H9 (cell line): ENCODE results near the gene CLEC16A. TPM values are rescaled to one million over a fixed set of nuclear protein-coding genes. Genes with fewer than 3 reads are reported as not detected.

Experiments used
- DNase-seq: peaks from one replicate; pipeline ENCODE4 v3.0.0-alpha.2; 2017
- H2AFZ ChIP-seq: one replicate; pipeline ENCODE4 v1.6.1; 2013; ENCODE audit warnings: mild to moderate bottlenecking, low read length, control low read depth, moderate library complexity
- H2AK5ac ChIP-seq: 2 replicates; pipeline ENCODE4 v1.6.1; 2013; ENCODE audit warnings: low read length, control low read depth, mixed read lengths; ENCODE audit not compliant: insufficient read length
- H2BK120ac ChIP-seq: one replicate; pipeline ENCODE4 v1.6.1; 2013; ENCODE audit warnings: low read depth, mild to moderate bottlenecking, low read length, control low read depth, inconsistent platforms; ENCODE audit not compliant: poor library complexity, severe bottlenecking
- H2BK12ac ChIP-seq: 2 replicates; pipeline ENCODE4 v1.6.1; 2013; ENCODE audit warnings: low read length, control low read depth, mixed read lengths, low read depth; ENCODE audit not compliant: insufficient read length
- H2BK15ac ChIP-seq: 2 replicates; pipeline ENCODE4 v1.6.1; 2013; ENCODE audit warnings: low read depth, low read length, control low read depth
- H2BK20ac ChIP-seq: one replicate; pipeline ENCODE4 v1.6.1; 2013; ENCODE audit warnings: low read depth, mild to moderate bottlenecking, low read length, control low read depth, inconsistent platforms; ENCODE audit not compliant: poor library complexity, severe bottlenecking
- H2BK5ac ChIP-seq: 2 replicates; pipeline ENCODE4 v1.6.1; 2013; ENCODE audit warnings: low read length, control low read depth, mixed read lengths; ENCODE audit not compliant: insufficient read length
- H3K14ac ChIP-seq: 2 replicates; pipeline ENCODE4 v1.6.1; 2013; ENCODE audit warnings: low read length, control low read depth; ENCODE audit not compliant: insufficient read depth
- H3K18ac ChIP-seq: 2 replicates; pipeline ENCODE4 v1.6.1; 2013; ENCODE audit warnings: low read depth, mild to moderate bottlenecking, mixed read lengths, low read length, control low read depth; ENCODE audit not compliant: insufficient read length
- H3K23ac ChIP-seq: 2 replicates; pipeline ENCODE4 v1.6.1; 2013; ENCODE audit warnings: low read length, control low read depth, mixed read lengths, low read depth; ENCODE audit not compliant: insufficient read length
- H3K23me2 ChIP-seq: 2 replicates; pipeline ENCODE4 v1.6.1; 2013; ENCODE audit warnings: low read depth, mild to moderate bottlenecking, mixed read lengths, low read length, control low read depth; ENCODE audit not compliant: insufficient read length, poor library complexity, severe bottlenecking
- H3K27ac ChIP-seq: 2 replicates; pipeline ENCODE4 v1.5.1; 2013; ENCODE audit warnings: low read length, control low read depth, mixed read lengths, low read depth; ENCODE audit not compliant: insufficient read length
- H3K27me3 ChIP-seq: 2 replicates; pipeline ENCODE4 v1.6.1; 2013; ENCODE audit warnings: low read length, control low read depth, inconsistent platforms; ENCODE audit not compliant: insufficient read depth
- H3K4ac ChIP-seq: 2 replicates; pipeline ENCODE4 v1.6.1; 2013; ENCODE audit warnings: low read depth, mild to moderate bottlenecking, control low read depth, inconsistent platforms, low read length, moderate library complexity
- H3K4me1 ChIP-seq: 2 replicates; pipeline ENCODE4 v1.6.1; 2013; ENCODE audit warnings: low read length, control low read depth, inconsistent platforms; ENCODE audit not compliant: insufficient read depth
- H3K4me2 ChIP-seq: 2 replicates; pipeline ENCODE4 v1.6.1; 2013; ENCODE audit warnings: low read length, control low read depth, mixed read lengths; ENCODE audit not compliant: insufficient read length, insufficient read depth
- H3K56ac ChIP-seq: 2 replicates; pipeline ENCODE4 v1.6.1; 2013; ENCODE audit warnings: low read depth, mild to moderate bottlenecking, mixed read lengths, low read length, control low read depth; ENCODE audit not compliant: insufficient read length
- H3K79me1 ChIP-seq: 2 replicates; pipeline ENCODE4 v1.6.1; 2013; ENCODE audit warnings: low read depth, mild to moderate bottlenecking, moderate library complexity, low read length, control low read depth, inconsistent platforms; ENCODE audit not compliant: insufficient read depth, poor library complexity, severe bottlenecking
- H3K79me2 ChIP-seq: 2 replicates; pipeline ENCODE4 v1.6.1; 2013; ENCODE audit warnings: low read length, control low read depth, inconsistent platforms; ENCODE audit not compliant: insufficient read depth
- H3K9ac ChIP-seq: 2 replicates; pipeline ENCODE4 v1.6.1; 2013; ENCODE audit warnings: low read length, control low read depth, mixed read lengths; ENCODE audit not compliant: insufficient read length; ENCODE audit errors: extremely low read depth
- H3K9me3 ChIP-seq: one replicate; pipeline ENCODE4 v1.6.1; 2013; ENCODE audit warnings: low read depth, low read length, inconsistent platforms; ENCODE audit not compliant: control insufficient read depth
- H3T11ph ChIP-seq: one replicate; pipeline ENCODE4 v1.6.1; 2013; ENCODE audit warnings: mild to moderate bottlenecking, low read length, control low read depth, inconsistent platforms
- H4K20me1 ChIP-seq: one replicate; pipeline ENCODE4 v1.6.1; 2013; ENCODE audit not compliant: control insufficient read depth, insufficient read length, insufficient read depth
- H4K5ac ChIP-seq: 2 replicates; pipeline ENCODE4 v1.6.1; 2013; ENCODE audit warnings: low read depth, mild to moderate bottlenecking, mixed read lengths, low read length, control low read depth; ENCODE audit not compliant: insufficient read length
- H4K8ac ChIP-seq: replicated peaks from 2 replicates; pipeline ENCODE4 v1.6.1; 2013; ENCODE audit warnings: low read length, control low read depth, mixed read lengths, low read depth; ENCODE audit not compliant: insufficient read length
- H4K91ac ChIP-seq: 2 replicates; pipeline ENCODE4 v1.6.1; 2013; ENCODE audit warnings: low read depth, mild to moderate bottlenecking, moderate library complexity, mixed read lengths, low read length, control low read depth; ENCODE audit not compliant: insufficient read length
- H3K27ac Mint-ChIP-seq, 3 experiments: 2 replicates in 2 of 3; 3 replicates in 1 of 3; pipeline ENCODE4 v1.8.0; 2020 to 2021; ENCODE audit warnings: mixed read lengths in 3 of 3, mild to moderate bottlenecking in 1 of 3, moderate library complexity in 1 of 3
- H3K27me3 Mint-ChIP-seq: 2 replicates; pipeline ENCODE4 v1.8.0; 2021; ENCODE audit warnings: low read depth, mild to moderate bottlenecking, moderate library complexity, mixed read lengths
- H3K36me3 Mint-ChIP-seq, 3 experiments: 2 replicates in 2 of 3; 3 replicates in 1 of 3; pipeline ENCODE4 v1.8.0; 2020 to 2021; ENCODE audit warnings: low read depth in 3 of 3, mixed read lengths in 3 of 3; ENCODE audit not compliant: insufficient read depth in 1 of 3
- H3K4me1 Mint-ChIP-seq, 2 experiments: 2 replicates each; pipeline ENCODE4 v1.8.0; 2020; ENCODE audit warnings: mixed read lengths in 2 of 2
- H3K4me3 Mint-ChIP-seq, 2 experiments: 2 replicates in 1 of 2; 3 replicates in 1 of 2; pipeline ENCODE4 v1.8.0; 2020 to 2021; ENCODE audit warnings: mild to moderate bottlenecking in 2 of 2, mixed read lengths in 2 of 2, moderate library complexity in 1 of 2
- H3K9me3 Mint-ChIP-seq, 2 experiments: 2 replicates in 1 of 2; 3 replicates in 1 of 2; pipeline ENCODE4 v1.8.0; 2020; ENCODE audit warnings: mild to moderate bottlenecking in 2 of 2, mixed read lengths in 2 of 2, moderate library complexity in 1 of 2
- WGBS: extraction: QIAGEN DNeasy Blood & Tissue Kit; methylation state at CpG from one replicate; pipeline ENCODE4 v1.1.7; 2013; ENCODE audit warnings: missing lambda C conversion rate, low lambda C conversion rate, mixed read lengths; ENCODE audit not compliant: insufficient read length; ENCODE audit errors: extremely low coverage; 5-methylcytosine and 5-hydroxymethylcytosine counted together
- total RNA-seq: library from RNA; stranded (reverse); gene quantifications from 2 replicates; pipeline ENCODE4 v1.2.1, GENCODE V29; 2021
- TF ChIP-seq, protein P1 (sequence below): fragments of 200-600 bp; sonication (generic); conservative IDR thresholded peaks from 3 replicates; pipeline ENCODE4 v1.8.0; 2021; ENCODE audit warnings: antibody characterized with exemption, mild to moderate bottlenecking

CLEC16A gene
- total RNA-seq, 1 experiment from 2014 or later, result 15.2 TPM

DNA sequence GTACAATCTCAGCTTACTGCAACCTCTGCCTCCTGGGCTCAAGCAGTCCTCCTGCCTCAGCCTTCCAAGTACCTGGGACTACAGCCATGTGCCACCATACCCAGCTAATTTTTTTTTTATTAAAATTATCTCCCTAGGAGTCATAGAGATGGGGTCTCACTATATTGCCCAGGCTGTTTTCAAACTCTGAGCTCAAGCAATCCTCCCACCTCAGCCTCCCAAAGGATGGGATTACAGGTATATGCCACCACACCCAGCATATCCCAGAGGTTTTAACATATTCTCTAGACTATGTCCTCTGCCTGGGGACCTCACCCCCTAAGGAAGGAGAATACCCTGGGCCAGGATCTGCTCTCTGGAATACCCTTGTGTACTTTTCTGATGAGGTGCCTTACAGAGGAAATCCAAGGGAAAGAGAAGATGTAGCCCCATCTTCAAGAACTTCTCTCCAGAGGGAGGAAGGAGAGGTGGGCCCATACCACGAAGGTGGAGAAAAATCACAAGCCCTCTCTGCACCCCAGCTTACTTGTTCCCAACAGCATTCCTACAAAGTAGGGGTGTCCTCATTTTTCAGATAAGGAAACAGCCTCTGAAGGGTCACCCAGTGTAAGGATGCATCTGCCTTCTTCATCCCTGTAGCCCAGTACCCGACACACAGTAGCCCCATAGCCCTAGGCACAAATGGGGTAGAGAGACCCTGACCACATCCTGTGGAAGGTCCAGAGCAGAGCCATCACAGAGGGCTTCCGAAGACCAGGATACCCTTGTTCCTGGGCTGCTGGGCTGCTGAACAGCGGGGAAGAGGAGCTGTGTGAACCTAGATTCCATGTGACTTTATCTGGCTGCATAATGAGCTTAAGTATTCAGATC is 160.0 kb downstream of the CLEC16A start:
- no peak overlapping the region for H2BK5ac ChIP-seq
- no peak overlapping the region for H3K27ac ChIP-seq
- Mint-ChIP-seq H3K4me1 (peaks cover 15 to 18% of the 10 kb centered on the region in 2 experiments), H3K27ac (no peak overlapping the region), H3K27me3 (no peaks in the 10 kb centered on the region), H3K4me3 (no peak overlapping the region), H3K9me3 (no peaks in the 10 kb centered on the region), H3K36me3 (peaks cover 0 to under 1% (median 0%) of the 10 kb centered on the region in 3 experiments; a peak in 1 of 7 replicates)
- H2BK15ac ChIP-seq, result no peak overlapping the region
- H2BK12ac ChIP-seq, result no peak overlapping the region
- no peak overlapping the region for H4K8ac ChIP-seq
- H3K23me2 ChIP-seq, result no peaks in the 10 kb centered on the region
- no peak overlapping the region for H4K5ac ChIP-seq
- TF ChIP-seq, protein P1, sequence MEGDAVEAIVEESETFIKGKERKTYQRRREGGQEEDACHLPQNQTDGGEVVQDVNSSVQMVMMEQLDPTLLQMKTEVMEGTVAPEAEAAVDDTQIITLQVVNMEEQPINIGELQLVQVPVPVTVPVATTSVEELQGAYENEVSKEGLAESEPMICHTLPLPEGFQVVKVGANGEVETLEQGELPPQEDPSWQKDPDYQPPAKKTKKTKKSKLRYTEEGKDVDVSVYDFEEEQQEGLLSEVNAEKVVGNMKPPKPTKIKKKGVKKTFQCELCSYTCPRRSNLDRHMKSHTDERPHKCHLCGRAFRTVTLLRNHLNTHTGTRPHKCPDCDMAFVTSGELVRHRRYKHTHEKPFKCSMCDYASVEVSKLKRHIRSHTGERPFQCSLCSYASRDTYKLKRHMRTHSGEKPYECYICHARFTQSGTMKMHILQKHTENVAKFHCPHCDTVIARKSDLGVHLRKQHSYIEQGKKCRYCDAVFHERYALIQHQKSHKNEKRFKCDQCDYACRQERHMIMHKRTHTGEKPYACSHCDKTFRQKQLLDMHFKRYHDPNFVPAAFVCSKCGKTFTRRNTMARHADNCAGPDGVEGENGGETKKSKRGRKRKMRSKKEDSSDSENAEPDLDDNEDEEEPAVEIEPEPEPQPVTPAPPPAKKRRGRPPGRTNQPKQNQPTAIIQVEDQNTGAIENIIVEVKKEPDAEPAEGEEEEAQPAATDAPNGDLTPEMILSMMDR, result no peak
- no peak overlapping the region for H3K18ac ChIP-seq
- no peaks in the 10 kb centered on the region; the same call in 1 of the 2 replicates for H3K4me1 ChIP-seq
- H4K20me1 ChIP-seq, result peaks cover under 1% of the 10 kb centered on the region
- no peak overlapping the region for H3T11ph ChIP-seq
- H2AFZ ChIP-seq, result no peak overlapping the region
- H2BK20ac ChIP-seq, result no peak overlapping the region
- no peak overlapping the region for H3K23ac ChIP-seq
- H3K4me2 ChIP-seq, result no peak overlapping the region
- no peaks in the 10 kb centered on the region for H3K27me3 ChIP-seq
- no peak overlapping the region for H3K4ac ChIP-seq
- H3K9ac ChIP-seq, result no peak overlapping the region
- no peak overlapping the region for H2AK5ac ChIP-seq
- no peaks in the 10 kb centered on the region for H3K79me2 ChIP-seq
- DNase-seq, result no peak
- no peak overlapping the region for H3K56ac ChIP-seq
- no peak overlapping the region for H4K91ac ChIP-seq
- no peak overlapping the region; the same call in 1 of the 2 replicates for H3K14ac ChIP-seq
- H3K9me3 ChIP-seq, result no peaks in the 10 kb centered on the region
- H2BK120ac ChIP-seq, result no peak overlapping the region
- no CpG with 5 or more reads among the region's 4 CpGs for WGBS
- no peaks in the 10 kb centered on the region for H3K79me1 ChIP-seq
